Activated B cell treated with CpG ODN at 0.5 μM for 24 hours (primary cell): ENCODE measurements around the gene PLCXD1. TPM values are rescaled to one million over a fixed set of nuclear protein-coding genes. Genes with fewer than 3 reads are reported as not detected.
"Not testable (repeated sequence)": the region's sequence is repeated elsewhere in the genome, so short reads cannot be mapped to it uniquely, and the experiment has no call there.

Experiments used
- ATAC-seq: fragments of 200-7000 bp; cut with Tn5 transposase; one replicate; pipeline ENCODE4 v1.10.0; 2021; ENCODE audit warnings: low read depth, mild to moderate bottlenecking, moderate library complexity
- CTCF ChIA-PET: fragments of 350-600 bp; sonication (Branson Sonifier 250); formaldehyde crosslinking; loops from one replicate; lab custom pipeline; 2021; ENCODE audit warnings: antibody characterized with exemption; lab: Charles Lee
- POLR2A ChIA-PET: fragments of 350-600 bp; sonication (Branson Sonifier 250); formaldehyde crosslinking; loops from one replicate; lab custom pipeline; 2021; ENCODE audit warnings: antibody characterized with exemption; lab: Charles Lee
- DNase-seq: peaks from one replicate; pipeline ENCODE4 v3.0.0; 2022
- H3K27ac Mint-ChIP-seq: one replicate; pipeline ENCODE4 v1.8.0; 2020; ENCODE audit warnings: mixed read lengths
- H3K27me3 Mint-ChIP-seq: one replicate; pipeline ENCODE4 v1.8.0; 2021; ENCODE audit warnings: mixed read lengths
- H3K36me3 Mint-ChIP-seq: one replicate; pipeline ENCODE4 v1.8.0; 2021; ENCODE audit warnings: low read depth, mixed read lengths
- H3K4me1 Mint-ChIP-seq: one replicate; pipeline ENCODE4 v1.8.0; 2021; ENCODE audit warnings: mixed read lengths
- H3K4me3 Mint-ChIP-seq: one replicate; pipeline ENCODE4 v1.8.0; 2020; ENCODE audit warnings: mild to moderate bottlenecking, mixed read lengths
- H3K9me3 Mint-ChIP-seq: one replicate; pipeline ENCODE4 v1.8.0; 2020; ENCODE audit warnings: mixed read lengths
- intact Hi-C: fragments of 100-400 bp; cut with micrococcal nuclease; formaldehyde crosslinking; loops from one replicate; pipeline ENCODE4 v1.15.1; 2024
- total RNA-seq: library from RNA; stranded (reverse); gene quantifications from 2 replicates; pipeline ENCODE4 v1.2.3, GENCODE V29; 2022
- TF ChIP-seq, protein P1 (sequence below): fragments of 200-600 bp; IDR thresholded peaks from one replicate; pipeline ENCODE4 v1.8.0; 2022; ENCODE audit warnings: antibody characterized with exemption, mild to moderate bottlenecking

PLCXD1 gene
- total RNA-seq, 1 donor from 2014 or later: 23.8 TPM

DNA sequence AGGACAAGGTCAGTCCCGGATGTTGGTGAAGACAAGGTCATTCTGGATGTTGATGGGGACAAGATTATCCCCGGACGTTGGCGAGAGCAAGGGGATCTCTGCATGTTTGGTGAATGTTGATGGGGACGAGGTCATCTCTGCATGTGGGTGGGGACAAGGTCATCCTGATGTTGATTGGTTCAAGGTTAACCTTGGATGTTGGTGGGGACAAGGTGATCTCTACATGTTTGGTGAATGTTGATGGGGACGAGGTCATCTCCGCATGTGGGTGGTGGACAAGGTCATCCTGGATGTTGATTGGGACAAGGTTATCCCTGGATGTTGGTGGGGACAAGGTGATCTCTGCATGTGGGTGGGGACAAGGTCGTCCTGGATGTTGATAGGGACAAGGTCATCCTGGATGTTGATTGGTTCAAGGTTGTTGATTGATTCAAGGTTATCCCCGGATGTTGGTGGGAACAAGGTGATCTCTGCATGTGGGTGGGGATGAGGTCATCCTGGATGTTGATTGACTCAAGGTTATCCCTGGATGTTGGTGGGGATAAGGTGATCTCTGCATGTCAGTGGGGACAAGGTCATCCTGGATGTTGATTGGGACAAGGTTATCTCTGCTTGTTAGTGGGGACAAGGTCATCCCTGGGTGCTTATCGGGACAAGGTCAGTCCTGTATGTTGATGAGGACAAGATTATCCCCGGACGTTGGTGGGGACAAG is 28.8 kb upstream of the PLCXD1 start:
- CTCF ChIA-PET: no interaction called here
- Mint-ChIP-seq H3K4me1 (peaks cover 5% of the 10 kb centered on the region), H3K27ac (peak overlapping the region; percentile 5), H3K36me3 (no peaks in the 10 kb centered on the region), H3K27me3 (no peaks in the 10 kb centered on the region), H3K9me3 (peaks cover 6% of the 10 kb centered on the region), H3K4me3 (no peak overlapping the region)
- TF ChIP-seq, protein P1, sequence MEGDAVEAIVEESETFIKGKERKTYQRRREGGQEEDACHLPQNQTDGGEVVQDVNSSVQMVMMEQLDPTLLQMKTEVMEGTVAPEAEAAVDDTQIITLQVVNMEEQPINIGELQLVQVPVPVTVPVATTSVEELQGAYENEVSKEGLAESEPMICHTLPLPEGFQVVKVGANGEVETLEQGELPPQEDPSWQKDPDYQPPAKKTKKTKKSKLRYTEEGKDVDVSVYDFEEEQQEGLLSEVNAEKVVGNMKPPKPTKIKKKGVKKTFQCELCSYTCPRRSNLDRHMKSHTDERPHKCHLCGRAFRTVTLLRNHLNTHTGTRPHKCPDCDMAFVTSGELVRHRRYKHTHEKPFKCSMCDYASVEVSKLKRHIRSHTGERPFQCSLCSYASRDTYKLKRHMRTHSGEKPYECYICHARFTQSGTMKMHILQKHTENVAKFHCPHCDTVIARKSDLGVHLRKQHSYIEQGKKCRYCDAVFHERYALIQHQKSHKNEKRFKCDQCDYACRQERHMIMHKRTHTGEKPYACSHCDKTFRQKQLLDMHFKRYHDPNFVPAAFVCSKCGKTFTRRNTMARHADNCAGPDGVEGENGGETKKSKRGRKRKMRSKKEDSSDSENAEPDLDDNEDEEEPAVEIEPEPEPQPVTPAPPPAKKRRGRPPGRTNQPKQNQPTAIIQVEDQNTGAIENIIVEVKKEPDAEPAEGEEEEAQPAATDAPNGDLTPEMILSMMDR: no peak
- POLR2A ChIA-PET: no interaction called here
- ATAC-seq (no peak), DNase-seq (no peak)
- intact Hi-C loops: no loop called here

DNA sequence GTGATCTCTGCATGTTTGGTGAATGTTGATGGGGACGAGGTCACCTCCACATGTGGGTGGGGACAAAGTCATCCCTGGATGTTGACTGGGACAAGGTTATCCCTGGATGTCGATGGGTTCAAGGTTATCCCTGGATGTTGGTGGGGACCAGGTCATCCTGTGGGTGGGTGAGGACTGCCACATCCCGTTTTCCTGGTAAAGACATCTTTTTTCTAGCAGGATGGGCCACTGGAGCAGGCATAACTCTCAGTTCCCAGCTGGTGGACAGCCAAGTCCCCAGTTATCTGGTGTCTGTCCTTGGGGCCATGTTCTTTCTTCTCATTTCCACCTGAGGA is 28.3 kb upstream of the PLCXD1 start:
- peaks cover 5% of the 10 kb centered on the region for H3K4me1 Mint-ChIP-seq
- ATAC-seq: no peak
- intact Hi-C loops: no loop called here
- TF ChIP-seq, protein P1: no peak
- ChIA-PET CTCF (no interaction called here), POLR2A (no interaction called here)
- H3K9me3 Mint-ChIP-seq: peaks cover 6% of the 10 kb centered on the region
- no peak overlapping the region for H3K27ac Mint-ChIP-seq
- no peak for DNase-seq
- H3K27me3 Mint-ChIP-seq: no peaks in the 10 kb centered on the region
- H3K36me3 Mint-ChIP-seq: no peaks in the 10 kb centered on the region
- H3K4me3 Mint-ChIP-seq: no peak overlapping the region

DNA sequence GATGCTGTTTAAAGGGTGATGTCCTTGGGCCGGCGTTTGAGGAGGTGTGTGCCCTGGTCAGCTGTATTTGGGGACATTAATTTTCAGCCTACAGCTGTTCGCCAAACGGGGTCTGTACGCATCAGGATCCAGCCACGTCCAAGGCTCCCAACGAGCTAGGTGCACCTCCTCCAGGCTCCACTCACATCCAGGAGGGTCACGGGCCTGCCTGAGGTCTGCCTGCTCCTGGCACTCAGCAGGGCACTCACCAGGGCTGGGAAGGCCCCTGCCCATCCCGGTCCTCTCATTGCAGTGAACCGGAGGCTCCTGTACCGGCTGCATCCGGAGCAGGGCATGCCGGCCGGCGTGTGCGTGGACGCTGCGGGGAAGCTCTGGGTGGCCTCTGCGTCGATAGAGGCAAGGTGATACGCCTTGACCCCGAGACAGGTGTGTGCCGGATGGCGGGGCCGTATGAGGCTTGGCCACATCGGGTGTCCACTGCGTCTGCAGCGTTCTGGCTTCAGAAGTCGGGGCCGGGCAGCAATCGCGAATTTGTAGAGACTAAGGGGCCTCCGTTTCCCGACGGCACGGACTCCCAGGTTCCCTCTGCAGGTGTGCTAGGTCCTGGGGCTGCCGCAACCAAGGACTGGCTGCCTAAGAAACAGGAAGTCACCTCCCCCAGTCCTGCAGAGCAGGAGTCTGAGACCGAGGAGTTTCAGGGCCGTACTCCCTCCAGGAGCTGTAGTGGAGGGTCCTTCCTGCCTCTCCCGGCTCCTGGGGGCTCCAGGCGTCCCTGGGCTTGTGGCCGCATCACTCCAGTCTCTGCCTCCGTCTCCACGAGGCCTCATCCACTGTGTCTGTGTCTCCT is 27.5 kb upstream of the PLCXD1 start:
- no peaks in the 10 kb centered on the region for H3K36me3 Mint-ChIP-seq
- intact Hi-C loops: no loop called here
- no peaks in the 10 kb centered on the region for H3K27me3 Mint-ChIP-seq
- no peak overlapping the region for H3K27ac Mint-ChIP-seq
- ChIA-PET POLR2A (no interaction called here), CTCF (no interaction called here)
- no peak overlapping the region for H3K4me3 Mint-ChIP-seq
- ATAC-seq (no peak), DNase-seq (no peak)
- peaks cover 5% of the 10 kb centered on the region for H3K4me1 Mint-ChIP-seq
- peaks cover 6% of the 10 kb centered on the region for H3K9me3 Mint-ChIP-seq
- TF ChIP-seq, protein P1: no peak

DNA sequence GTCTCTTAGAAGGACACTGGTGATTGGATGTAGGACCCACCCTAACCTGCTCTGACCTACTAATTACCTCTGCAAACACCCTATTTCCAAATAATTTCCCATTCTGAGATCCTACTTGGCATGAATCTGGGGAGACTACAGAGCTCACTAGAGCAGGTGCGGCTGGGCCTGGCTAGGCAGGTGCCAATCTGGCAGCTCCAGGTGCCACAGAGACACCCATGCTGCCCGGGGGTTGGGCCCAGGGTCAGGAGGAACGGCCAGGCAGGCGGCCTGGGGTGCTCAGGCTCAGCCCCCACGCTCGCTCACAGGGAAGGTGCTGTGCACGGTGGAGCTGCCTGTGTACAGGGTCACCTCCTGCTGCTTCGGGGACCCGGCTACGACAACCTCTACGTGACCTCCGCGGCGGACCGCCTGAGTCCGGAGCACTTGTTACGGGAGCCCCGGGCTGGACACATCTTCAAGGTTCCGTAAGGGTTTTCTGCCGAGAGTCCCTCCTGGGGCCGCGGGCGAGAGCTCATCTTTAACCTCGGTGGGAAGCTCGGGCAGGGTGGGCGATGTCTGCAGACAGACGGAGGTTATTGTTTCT is 26.5 kb upstream of the PLCXD1 start:
- DNase-seq (no peak), ATAC-seq (no peak)
- ChIA-PET POLR2A (no interaction called here), CTCF (no interaction called here)
- intact Hi-C loops: no loop called here
- peaks cover 6% of the 10 kb centered on the region for H3K9me3 Mint-ChIP-seq
- peaks cover 5% of the 10 kb centered on the region for H3K4me1 Mint-ChIP-seq
- no peak overlapping the region for H3K4me3 Mint-ChIP-seq
- TF ChIP-seq, protein P1: no peak
- H3K36me3 Mint-ChIP-seq: no peaks in the 10 kb centered on the region
- H3K27me3 Mint-ChIP-seq: no peaks in the 10 kb centered on the region
- no peak overlapping the region for H3K27ac Mint-ChIP-seq

DNA sequence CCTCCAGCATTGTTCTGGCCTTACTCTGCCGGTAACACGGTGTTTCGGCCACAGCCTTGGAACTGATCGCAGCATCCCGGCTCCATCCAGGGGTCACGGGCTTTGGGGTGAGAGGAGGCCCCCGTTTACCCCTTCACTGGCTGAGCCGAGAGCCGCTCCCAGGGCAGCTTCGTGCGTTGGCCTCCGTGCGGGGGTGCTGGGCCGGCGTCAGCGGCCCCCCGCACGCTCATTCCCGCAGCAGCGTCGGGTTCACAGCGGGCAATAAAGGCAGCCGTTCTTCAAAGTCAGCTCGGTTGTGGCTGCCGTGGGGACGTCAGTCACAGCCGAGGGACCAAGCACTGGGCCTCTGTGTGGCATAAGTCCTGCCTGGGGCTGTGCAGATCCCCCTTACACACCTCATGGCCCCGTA is 25.3 kb upstream of the PLCXD1 start:
- no peak for DNase-seq
- no peaks in the 10 kb centered on the region for H3K36me3 Mint-ChIP-seq
- peaks cover 3% of the 10 kb centered on the region for H3K4me1 Mint-ChIP-seq
- intact Hi-C loops: no loop called here
- peaks cover 6% of the 10 kb centered on the region for H3K9me3 Mint-ChIP-seq
- H3K4me3 Mint-ChIP-seq: no peak overlapping the region
- no peaks in the 10 kb centered on the region for H3K27me3 Mint-ChIP-seq
- POLR2A ChIA-PET: no interaction called here
- CTCF ChIA-PET: no interaction called here
- no peak overlapping the region for H3K27ac Mint-ChIP-seq
- TF ChIP-seq, protein P1: no peak
- ATAC-seq: no peak

DNA sequence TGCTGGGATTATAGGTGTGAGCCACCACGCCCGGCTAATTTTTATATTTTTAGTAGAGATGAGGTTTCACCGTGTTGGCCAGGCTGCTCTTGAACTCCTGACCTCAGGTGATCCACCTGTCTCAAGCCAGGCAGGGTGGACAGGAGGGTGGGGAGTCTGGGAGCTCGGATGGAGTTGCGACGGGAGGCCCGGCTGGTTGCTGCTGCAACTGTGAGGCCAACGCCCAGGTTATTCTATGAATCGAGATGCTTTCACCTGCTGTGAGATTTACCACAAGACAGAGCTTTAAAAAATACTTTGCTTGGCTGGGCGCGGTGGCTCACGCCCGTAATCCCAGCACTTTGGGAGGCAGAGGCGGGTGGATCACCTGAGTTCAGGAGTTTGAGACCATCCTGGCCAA is 24.1 kb upstream of the PLCXD1 start:
- H3K4me1 Mint-ChIP-seq, intact Hi-C loops, H3K27ac Mint-ChIP-seq, DNase-seq, CTCF ChIA-PET, H3K27me3 Mint-ChIP-seq, POLR2A ChIA-PET, H3K4me3 Mint-ChIP-seq, ATAC-seq, H3K9me3 Mint-ChIP-seq, H3K36me3 Mint-ChIP-seq: not testable (repeated sequence)
